ENCODE measurements around the gene UMOD. TPM values are rescaled to one million over a fixed set of nuclear protein-coding genes. Genes with fewer than 3 reads are reported as not detected.

The UMOD gene
- total RNA-seq, 2 experiments from 2014 or later = not detected

DNA sequence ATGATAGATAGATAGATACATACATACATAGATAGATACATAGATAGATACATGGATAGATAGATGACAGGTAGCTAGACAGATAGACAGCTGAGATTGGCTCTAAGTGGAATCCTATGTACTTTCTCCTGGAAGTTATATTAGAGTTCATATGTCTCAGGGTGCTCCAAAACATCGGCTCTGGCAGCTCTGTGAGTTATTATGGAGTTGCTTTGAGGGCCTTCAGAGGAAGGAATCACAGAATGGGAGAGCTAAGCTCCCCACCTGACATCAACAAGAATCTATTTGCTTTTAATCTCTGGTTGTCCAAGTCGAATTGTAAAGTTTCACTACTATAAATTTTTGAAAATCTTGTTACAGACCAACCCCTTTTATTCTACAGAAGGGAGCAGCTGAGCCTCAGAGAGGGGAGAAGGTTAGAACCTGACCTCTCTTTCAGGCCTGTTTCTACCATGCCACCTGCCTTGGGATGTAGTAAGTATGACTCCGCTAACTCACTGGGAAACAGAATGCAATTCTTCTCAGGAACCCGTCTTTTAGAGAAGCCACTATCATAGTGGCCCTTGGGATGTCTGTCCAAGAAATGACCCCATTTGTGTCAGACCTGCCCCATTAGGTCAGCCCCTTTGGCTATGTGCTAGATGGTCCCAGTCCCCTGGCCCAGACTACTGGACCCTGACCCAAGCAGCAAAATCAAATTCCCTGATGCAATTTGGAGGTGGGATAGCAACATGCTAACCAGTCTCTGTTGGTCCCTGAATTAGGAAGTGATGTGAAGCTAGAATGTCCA, 43.5 kb downstream of the UMOD start:
- Histone ChIP-seq H3K9me2 (ENCODE audit: insufficient read depth, low read length) (no peaks in the 10 kb centered on the region), H3K79me2 (ENCODE audit: insufficient read depth, low read depth, low read length) (no peaks in the 10 kb centered on the region), H3K4me3 (ENCODE audit: low read depth, low read length, poor library complexity, severe bottlenecking) (no peak overlapping the region), H3K4me2 (ENCODE audit: low read length) (no peak overlapping the region), H2AFZ (ENCODE audit: low read length) (no peak overlapping the region), H3K27ac (ENCODE audit: low read depth, low read length, poor library complexity, severe bottlenecking) (no peak overlapping the region), H3K36me3 (ENCODE audit: insufficient read depth, low read length) (no peaks in the 10 kb centered on the region), H3K9me3 (ENCODE audit: low read length) (no peaks in the 10 kb centered on the region), H3K4me1 (ENCODE audit: insufficient read depth, low read length, poor library complexity, severe bottlenecking) (no peaks in the 10 kb centered on the region), H4K20me1 (ENCODE audit: insufficient read depth, low read length) (no peaks in the 10 kb centered on the region)
- intact Hi-C loops (cut with micrococcal nuclease; ENCODE audit: unreplicated experiment) = no loop called here
- DNase-seq (ENCODE audit: low spot score) = no peak
- no TSS peak for BruUV-seq (replicated peaks)
- POLR2A ChIA-PET = no interaction called here
- TF ChIP-seq EZH2phosphoT487 (IDR thresholded peaks at IDR 0.05; ENCODE audit: borderline replicate concordance, low read depth, low read length) = no peak
- TF ChIP-seq, protein P1, sequence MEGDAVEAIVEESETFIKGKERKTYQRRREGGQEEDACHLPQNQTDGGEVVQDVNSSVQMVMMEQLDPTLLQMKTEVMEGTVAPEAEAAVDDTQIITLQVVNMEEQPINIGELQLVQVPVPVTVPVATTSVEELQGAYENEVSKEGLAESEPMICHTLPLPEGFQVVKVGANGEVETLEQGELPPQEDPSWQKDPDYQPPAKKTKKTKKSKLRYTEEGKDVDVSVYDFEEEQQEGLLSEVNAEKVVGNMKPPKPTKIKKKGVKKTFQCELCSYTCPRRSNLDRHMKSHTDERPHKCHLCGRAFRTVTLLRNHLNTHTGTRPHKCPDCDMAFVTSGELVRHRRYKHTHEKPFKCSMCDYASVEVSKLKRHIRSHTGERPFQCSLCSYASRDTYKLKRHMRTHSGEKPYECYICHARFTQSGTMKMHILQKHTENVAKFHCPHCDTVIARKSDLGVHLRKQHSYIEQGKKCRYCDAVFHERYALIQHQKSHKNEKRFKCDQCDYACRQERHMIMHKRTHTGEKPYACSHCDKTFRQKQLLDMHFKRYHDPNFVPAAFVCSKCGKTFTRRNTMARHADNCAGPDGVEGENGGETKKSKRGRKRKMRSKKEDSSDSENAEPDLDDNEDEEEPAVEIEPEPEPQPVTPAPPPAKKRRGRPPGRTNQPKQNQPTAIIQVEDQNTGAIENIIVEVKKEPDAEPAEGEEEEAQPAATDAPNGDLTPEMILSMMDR (conservative IDR thresholded peaks at IDR 0.05; ENCODE audit: low read length) = no peak
- CTCF ChIA-PET (ENCODE audit: unreplicated experiment) = no interaction called here

DNA sequence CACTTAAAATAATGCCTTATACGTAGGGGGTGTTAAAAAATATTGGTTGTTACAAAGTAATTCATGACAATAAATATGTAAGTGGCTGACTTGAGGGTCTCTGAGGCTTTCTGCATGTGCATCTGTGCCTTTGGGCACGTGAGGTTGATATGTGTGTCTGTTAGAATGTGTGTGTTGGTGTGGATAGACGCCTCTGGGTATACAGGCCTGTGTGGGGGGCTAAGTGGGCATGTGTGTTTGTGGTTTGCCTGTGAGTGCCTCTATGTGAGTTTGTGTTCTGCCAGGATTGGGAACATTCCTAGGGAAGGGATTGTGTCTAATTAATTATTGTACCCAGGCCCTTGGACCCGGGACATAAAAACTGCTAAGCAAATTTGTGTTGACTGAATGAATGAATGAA, 44.2 kb downstream of the UMOD start:
- ChIA-PET POLR2A (no interaction called here), CTCF (ENCODE audit: unreplicated experiment) (no interaction called here)
- no peak for TF ChIP-seq EZH2phosphoT487 (IDR thresholded peaks at IDR 0.05; ENCODE audit: borderline replicate concordance, low read depth, low read length)
- TF ChIP-seq, protein P1 (conservative IDR thresholded peaks at IDR 0.05; ENCODE audit: low read length) = no peak
- Histone ChIP-seq H3K4me3 (ENCODE audit: low read depth, low read length, poor library complexity, severe bottlenecking) (no peak overlapping the region), H4K20me1 (ENCODE audit: insufficient read depth, low read length) (no peaks in the 10 kb centered on the region), H3K79me2 (ENCODE audit: insufficient read depth, low read depth, low read length) (no peaks in the 10 kb centered on the region), H3K4me2 (ENCODE audit: low read length) (no peak overlapping the region), H3K4me1 (ENCODE audit: insufficient read depth, low read length, poor library complexity, severe bottlenecking) (no peaks in the 10 kb centered on the region), H2AFZ (ENCODE audit: low read length) (no peak overlapping the region), H3K9me3 (ENCODE audit: low read length) (no peaks in the 10 kb centered on the region), H3K27ac (ENCODE audit: low read depth, low read length, poor library complexity, severe bottlenecking) (no peak overlapping the region), H3K36me3 (ENCODE audit: insufficient read depth, low read length) (no peaks in the 10 kb centered on the region), H3K9me2 (ENCODE audit: insufficient read depth, low read length) (no peaks in the 10 kb centered on the region)
- DNase-seq (ENCODE audit: low spot score) = no peak
- no TSS peak for BruUV-seq (replicated peaks)
- intact Hi-C loops (cut with micrococcal nuclease; ENCODE audit: unreplicated experiment) = no loop called here

DNA sequence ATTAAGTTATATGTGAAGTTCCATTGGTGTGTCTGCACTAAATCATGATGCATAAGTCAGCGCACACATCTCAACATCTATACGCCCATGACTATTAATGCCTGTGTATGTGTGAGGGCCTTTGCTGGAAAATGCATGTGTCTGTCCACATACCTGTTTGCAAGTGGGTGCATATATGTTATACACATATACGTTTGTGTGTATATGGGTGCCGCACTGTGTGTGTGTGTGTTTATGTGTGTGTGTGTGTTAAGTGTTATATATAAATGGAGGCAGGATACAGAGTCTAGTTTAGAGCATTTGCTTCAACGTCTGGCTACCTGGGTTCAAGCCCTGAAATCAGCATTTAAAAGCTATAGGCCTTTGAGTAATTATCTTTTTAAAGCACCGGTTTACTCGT, 44.7 kb downstream of the UMOD start:
- H3K4me2 ChIP-seq (ENCODE audit: low read length) = no peak overlapping the region
- no peak for DNase-seq (ENCODE audit: low spot score)
- H3K4me3 ChIP-seq (ENCODE audit: low read depth, low read length, poor library complexity, severe bottlenecking) = no peak overlapping the region
- H3K4me1 ChIP-seq (ENCODE audit: insufficient read depth, low read length, poor library complexity, severe bottlenecking) = no peaks in the 10 kb centered on the region
- CTCF ChIA-PET (ENCODE audit: unreplicated experiment) = no interaction called here
- intact Hi-C loops (cut with micrococcal nuclease; ENCODE audit: unreplicated experiment) = no loop called here
- no TSS peak for BruUV-seq (replicated peaks)
- no peaks in the 10 kb centered on the region for H3K9me3 ChIP-seq (ENCODE audit: low read length)
- POLR2A ChIA-PET = interaction anchor here (1.1 kb wide), 1 partner anchor 399 kb away, joined by 4 read pairs; no protein-coding TSS in a partner anchor
- no peak overlapping the region for H2AFZ ChIP-seq (ENCODE audit: low read length)
- no peaks in the 10 kb centered on the region for H3K79me2 ChIP-seq (ENCODE audit: insufficient read depth, low read depth, low read length)
- H3K36me3 ChIP-seq (ENCODE audit: insufficient read depth, low read length) = no peaks in the 10 kb centered on the region
- no peaks in the 10 kb centered on the region for H3K9me2 ChIP-seq (ENCODE audit: insufficient read depth, low read length)
- no peaks in the 10 kb centered on the region for H4K20me1 ChIP-seq (ENCODE audit: insufficient read depth, low read length)
- TF ChIP-seq EZH2phosphoT487 (IDR thresholded peaks at IDR 0.05; ENCODE audit: borderline replicate concordance, low read depth, low read length) = no peak
- TF ChIP-seq, protein P1 (conservative IDR thresholded peaks at IDR 0.05; ENCODE audit: low read length) = no peak
- no peak overlapping the region for H3K27ac ChIP-seq (ENCODE audit: low read depth, low read length, poor library complexity, severe bottlenecking)
